WTC11 (cell line): ENCODE data around the gene RHEB. TPM values are rescaled to one million over a fixed set of nuclear protein-coding genes. Genes with fewer than 3 reads are reported as not detected.

Experiments
- ATAC-seq: fragments of 200-7000 bp; cut with Tn5 transposase; 2 replicates; pipeline ENCODE4 v1.10.0; 2021; ENCODE audit warnings: mild to moderate bottlenecking, moderate library complexity
- CTCF ChIA-PET: fragments of 300-600 bp; sonication (Branson Sonifier 250); formaldehyde crosslinking; loops from one replicate; lab custom pipeline; 2021; ENCODE audit warnings: antibody characterized with exemption; lab: Charles Lee
- POLR2A ChIA-PET: fragments of 350-600 bp; sonication (Branson Sonifier 250); formaldehyde crosslinking; loops from one replicate; lab custom pipeline; 2021; ENCODE audit warnings: antibody characterized with exemption; lab: Charles Lee
- DNase-seq: peaks from one replicate; pipeline ENCODE4 v3.0.0; 2021; ENCODE audit warnings: low spot score
- H3K27ac Mint-ChIP-seq: 2 replicates; pipeline ENCODE4 v1.8.0; 2021; ENCODE audit warnings: mixed read lengths
- H3K27me3 Mint-ChIP-seq: 2 replicates; pipeline ENCODE4 v1.8.0; 2021; ENCODE audit warnings: low read depth, mild to moderate bottlenecking, moderate library complexity, mixed read lengths
- H3K36me3 Mint-ChIP-seq: 2 replicates; pipeline ENCODE4 v1.8.0; 2021; ENCODE audit warnings: mixed read lengths
- H3K4me1 Mint-ChIP-seq: 2 replicates; pipeline ENCODE4 v1.8.0; 2022; ENCODE audit warnings: mixed read lengths
- H3K4me3 Mint-ChIP-seq: 2 replicates; pipeline ENCODE4 v1.8.0; 2021; ENCODE audit warnings: mild to moderate bottlenecking, moderate library complexity, mixed read lengths
- H3K9me3 Mint-ChIP-seq: 2 replicates; pipeline ENCODE4 v1.8.0; 2021; ENCODE audit warnings: mixed read lengths
- EMX1 ChIP-seq: fragments of 250-450 bp; sonication (Bioruptor Pico); IDR thresholded peaks from 2 replicates; pipeline ENCODE4 v1.8.0; 2021; ENCODE audit warnings: mild to moderate bottlenecking
- KAT7 ChIP-seq: sonication (generic); formaldehyde crosslinking; IDR thresholded peaks from 2 replicates; pipeline ENCODE4 v1.8.1; 2023; ENCODE audit warnings: missing genetic modification reagents, mild to moderate bottlenecking, borderline replicate concordance
- MXD4 ChIP-seq: fragments of 250-450 bp; sonication (Bioruptor Pico); IDR thresholded peaks from 2 replicates; pipeline ENCODE4 v1.8.0; 2021; ENCODE audit warnings: mild to moderate bottlenecking, moderate library complexity, borderline replicate concordance
- RELA ChIP-seq: sonication (generic); formaldehyde crosslinking; IDR thresholded peaks from 2 replicates; pipeline ENCODE4 v1.8.1; 2022; ENCODE audit warnings: missing genetic modification reagents, mild to moderate bottlenecking, borderline replicate concordance
- SMAD4 ChIP-seq: sonication (generic); formaldehyde crosslinking; IDR thresholded peaks from 2 replicates; pipeline ENCODE4 v1.8.0; 2022; ENCODE audit warnings: mild to moderate bottlenecking, missing genetic modification reagents
- TP53 ChIP-seq: sonication (generic); formaldehyde crosslinking; IDR thresholded peaks from 2 replicates; pipeline ENCODE4 v1.8.1; 2023; ENCODE audit warnings: mild to moderate bottlenecking, missing genetic modification reagents
- ZNF121 ChIP-seq: sonication (generic); formaldehyde crosslinking; IDR thresholded peaks from 2 replicates; pipeline ENCODE4 v1.8.0; 2023; ENCODE audit warnings: missing genetic modification reagents
- ZNF219 ChIP-seq: sonication (generic); formaldehyde crosslinking; IDR thresholded peaks from 2 replicates; pipeline ENCODE4 v1.8.0; 2023; ENCODE audit warnings: missing genetic modification reagents, mild to moderate bottlenecking, borderline replicate concordance
- ZNF317 ChIP-seq: sonication (generic); formaldehyde crosslinking; IDR thresholded peaks from 2 replicates; pipeline ENCODE4 v1.8.1; 2023; ENCODE audit warnings: low read depth, mild to moderate bottlenecking, moderate library complexity, missing genetic modification reagents, borderline replicate concordance
- total RNA-seq: library from RNA; stranded (reverse); gene quantifications from 3 replicates; pipeline ENCODE4 v1.2.3, GENCODE V29; 2021
- TF ChIP-seq, protein P1 (sequence below): sonication (generic); formaldehyde crosslinking; IDR thresholded peaks from 2 replicates; pipeline ENCODE4 v1.8.1; 2022; ENCODE audit warnings: mild to moderate bottlenecking, missing genetic modification reagents, moderate library complexity, borderline replicate concordance
- TF ChIP-seq, protein P2 (sequence below): fragments of 200-600 bp; IDR thresholded peaks from 2 replicates; pipeline ENCODE4 v1.8.0; 2022; ENCODE audit warnings: antibody characterized with exemption
- TF ChIP-seq, protein P3 (sequence below): sonication (generic); formaldehyde crosslinking; IDR thresholded peaks from 2 replicates; pipeline ENCODE4 v1.8.1; 2023; ENCODE audit warnings: mild to moderate bottlenecking, missing genetic modification reagents
- TF ChIP-seq, protein P4 (sequence below): fragments of 250-450 bp; sonication (Bioruptor Pico); IDR thresholded peaks from 2 replicates; pipeline ENCODE4 v1.9.0; 2021; ENCODE audit warnings: moderate library complexity, mild to moderate bottlenecking, inconsistent platforms, borderline replicate concordance
- TF ChIP-seq, protein P5 (sequence below): fragments of 250-450 bp; sonication (Bioruptor Pico); IDR thresholded peaks from 2 replicates; pipeline ENCODE4 v1.9.0; 2021; ENCODE audit warnings: mild to moderate bottlenecking
- TF ChIP-seq, protein P6 (sequence below): sonication (generic); formaldehyde crosslinking; IDR thresholded peaks from 2 replicates; pipeline ENCODE4 v1.8.1; 2022; ENCODE audit warnings: mild to moderate bottlenecking, moderate library complexity, missing genetic modification reagents

The RHEB gene
- total RNA-seq, 1 experiment from 2014 or later, result 133 TPM

DNA sequence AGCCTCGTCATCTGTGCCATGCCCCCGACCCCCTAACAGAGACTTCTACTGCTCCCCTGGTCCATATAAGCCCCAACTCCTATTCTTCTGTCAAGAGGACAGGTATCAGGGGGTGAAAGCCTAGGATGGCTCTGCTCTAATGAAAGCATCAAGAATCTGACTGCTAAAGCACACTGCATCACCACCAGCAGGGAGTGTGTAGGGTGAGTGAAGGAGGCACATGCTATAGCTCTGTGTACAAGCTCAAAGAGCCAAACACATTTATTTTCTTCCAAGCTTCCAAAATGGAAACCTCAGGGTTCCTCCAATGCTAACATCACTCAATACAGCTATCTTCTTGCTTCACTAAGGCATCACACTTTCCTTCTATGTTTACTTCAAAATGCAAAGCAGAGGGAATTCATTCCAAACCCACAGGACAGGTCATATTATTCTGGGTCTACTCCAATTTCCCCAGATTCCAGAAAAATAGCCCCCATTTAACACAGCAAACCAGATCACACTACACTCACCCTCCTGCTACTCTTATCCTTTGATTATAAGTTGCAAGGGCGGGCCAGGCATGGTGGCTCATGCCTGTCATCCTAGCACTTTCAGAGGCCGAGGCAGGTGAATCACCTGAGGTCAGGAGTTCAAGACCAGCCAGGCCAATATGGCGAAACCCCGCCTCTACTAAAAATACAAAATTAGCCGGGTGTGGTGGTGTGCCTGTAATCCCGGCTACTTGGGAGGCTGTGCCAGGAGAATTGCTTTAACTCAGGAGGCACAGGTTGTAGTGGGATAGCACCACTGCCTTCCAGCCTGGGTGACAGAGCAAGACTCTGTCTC lies 36.6 kb downstream of the RHEB start (continued):
- TF ChIP-seq, protein P1, sequence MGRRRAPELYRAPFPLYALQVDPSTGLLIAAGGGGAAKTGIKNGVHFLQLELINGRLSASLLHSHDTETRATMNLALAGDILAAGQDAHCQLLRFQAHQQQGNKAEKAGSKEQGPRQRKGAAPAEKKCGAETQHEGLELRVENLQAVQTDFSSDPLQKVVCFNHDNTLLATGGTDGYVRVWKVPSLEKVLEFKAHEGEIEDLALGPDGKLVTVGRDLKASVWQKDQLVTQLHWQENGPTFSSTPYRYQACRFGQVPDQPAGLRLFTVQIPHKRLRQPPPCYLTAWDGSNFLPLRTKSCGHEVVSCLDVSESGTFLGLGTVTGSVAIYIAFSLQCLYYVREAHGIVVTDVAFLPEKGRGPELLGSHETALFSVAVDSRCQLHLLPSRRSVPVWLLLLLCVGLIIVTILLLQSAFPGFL, result no peak

DNA sequence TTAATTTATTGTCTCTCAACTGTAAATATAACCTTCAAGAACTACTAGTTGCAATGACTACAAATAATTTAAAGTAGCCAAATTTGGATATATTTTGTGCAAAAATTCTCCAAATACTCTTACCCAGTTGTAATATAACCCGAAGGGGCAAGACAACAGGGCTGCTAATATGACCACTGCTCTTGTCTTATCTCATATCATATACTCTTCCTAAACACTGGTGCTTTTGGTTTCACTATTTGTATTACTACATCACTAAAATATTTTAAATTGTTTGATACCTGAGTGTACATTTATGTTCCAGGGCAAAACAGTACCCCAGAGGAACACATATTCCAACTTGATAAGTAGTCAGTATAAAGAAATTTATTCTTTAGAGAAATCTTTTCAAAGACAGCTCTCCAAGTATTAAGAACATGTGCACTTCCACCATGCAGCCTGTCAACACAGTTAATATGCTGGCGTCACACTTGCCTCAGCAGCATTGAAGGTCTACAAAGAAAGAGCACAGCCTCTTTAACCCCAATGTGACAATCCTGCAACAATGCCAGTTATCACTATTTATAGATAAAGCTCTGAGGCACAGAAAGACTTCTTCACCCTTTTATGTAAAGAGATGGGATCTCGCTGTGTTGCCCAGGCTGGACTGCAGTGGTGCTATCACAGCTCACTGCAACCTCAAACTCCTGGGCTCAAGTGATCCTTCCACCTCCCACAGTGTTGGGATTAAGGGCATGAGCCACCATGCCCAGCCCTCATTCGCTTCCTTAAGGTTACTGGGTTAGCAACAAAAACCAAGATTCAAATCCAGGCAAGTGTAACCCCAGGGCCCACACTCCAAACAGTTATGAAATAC lies 37.8 kb downstream of the RHEB start:
- peaks cover 59% of the 10 kb centered on the region for H3K36me3 Mint-ChIP-seq
- CTCF ChIA-PET, result no interaction called here
- H3K4me3 Mint-ChIP-seq, result no peak overlapping the region
- peaks cover 48% of the 10 kb centered on the region for H3K4me1 Mint-ChIP-seq
- POLR2A ChIA-PET, result no interaction called here
- no peak for DNase-seq
- ATAC-seq, result no peak
- peak overlapping the region; percentile 84; the same call in 1 of the 2 replicates for H3K27ac Mint-ChIP-seq
- no peak for TF ChIP-seq TP53 (CRISPR knock-in tag)
- peak; percentile 97 for TF ChIP-seq ZNF121 (CRISPR knock-in tag)
- H3K9me3 Mint-ChIP-seq, result no peaks in the 10 kb centered on the region
- H3K27me3 Mint-ChIP-seq, result no peaks in the 10 kb centered on the region

DNA sequence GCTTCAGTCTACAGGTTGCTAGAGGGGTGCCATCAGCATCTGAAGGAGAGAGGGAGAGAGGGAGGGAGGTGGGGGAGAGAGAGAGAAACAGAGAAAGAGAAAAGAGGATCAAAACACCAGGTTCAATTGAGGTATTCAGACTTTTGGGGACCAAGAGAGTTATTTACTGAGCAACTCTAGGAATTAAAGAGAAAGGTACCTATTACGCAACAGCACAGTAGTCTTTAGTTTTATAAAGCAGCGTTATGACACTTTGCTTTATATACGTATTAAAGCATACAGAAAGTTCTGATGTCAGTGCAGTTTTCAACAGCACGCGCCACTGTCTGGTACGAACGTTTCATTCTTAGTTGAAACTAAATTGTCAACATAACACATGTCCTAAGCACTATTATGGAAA lies 41.8 kb downstream of the RHEB start:
- peaks cover 50% of the 10 kb centered on the region for H3K36me3 Mint-ChIP-seq
- peak overlapping the region; percentile 42; the same call in 1 of the 2 replicates for H3K27ac Mint-ChIP-seq

More for the DNA sequence above, 41.8 kb downstream of the RHEB start:
- no peak for DNase-seq
- Mint-ChIP-seq H3K4me1 (peaks cover 64% of the 10 kb centered on the region), H3K4me3 (no peak overlapping the region), H3K27me3 (no peaks in the 10 kb centered on the region), H3K9me3 (peaks cover 8% of the 10 kb centered on the region)
- TF ChIP-seq RELA (CRISPR knock-in tag) (no peak), MXD4 (CRISPR knock-in tag) (no peak), ZNF317 (CRISPR knock-in tag) (no peak), ZNF219 (CRISPR knock-in tag) (no peak), SMAD4 (no peak), KAT7 (CRISPR knock-in tag) (no peak), TP53 (CRISPR knock-in tag) (no peak), EMX1 (CRISPR knock-in tag) (no peak)
- TF ChIP-seq, protein P2, sequence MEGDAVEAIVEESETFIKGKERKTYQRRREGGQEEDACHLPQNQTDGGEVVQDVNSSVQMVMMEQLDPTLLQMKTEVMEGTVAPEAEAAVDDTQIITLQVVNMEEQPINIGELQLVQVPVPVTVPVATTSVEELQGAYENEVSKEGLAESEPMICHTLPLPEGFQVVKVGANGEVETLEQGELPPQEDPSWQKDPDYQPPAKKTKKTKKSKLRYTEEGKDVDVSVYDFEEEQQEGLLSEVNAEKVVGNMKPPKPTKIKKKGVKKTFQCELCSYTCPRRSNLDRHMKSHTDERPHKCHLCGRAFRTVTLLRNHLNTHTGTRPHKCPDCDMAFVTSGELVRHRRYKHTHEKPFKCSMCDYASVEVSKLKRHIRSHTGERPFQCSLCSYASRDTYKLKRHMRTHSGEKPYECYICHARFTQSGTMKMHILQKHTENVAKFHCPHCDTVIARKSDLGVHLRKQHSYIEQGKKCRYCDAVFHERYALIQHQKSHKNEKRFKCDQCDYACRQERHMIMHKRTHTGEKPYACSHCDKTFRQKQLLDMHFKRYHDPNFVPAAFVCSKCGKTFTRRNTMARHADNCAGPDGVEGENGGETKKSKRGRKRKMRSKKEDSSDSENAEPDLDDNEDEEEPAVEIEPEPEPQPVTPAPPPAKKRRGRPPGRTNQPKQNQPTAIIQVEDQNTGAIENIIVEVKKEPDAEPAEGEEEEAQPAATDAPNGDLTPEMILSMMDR, result no peak
- TF ChIP-seq, protein P3, sequence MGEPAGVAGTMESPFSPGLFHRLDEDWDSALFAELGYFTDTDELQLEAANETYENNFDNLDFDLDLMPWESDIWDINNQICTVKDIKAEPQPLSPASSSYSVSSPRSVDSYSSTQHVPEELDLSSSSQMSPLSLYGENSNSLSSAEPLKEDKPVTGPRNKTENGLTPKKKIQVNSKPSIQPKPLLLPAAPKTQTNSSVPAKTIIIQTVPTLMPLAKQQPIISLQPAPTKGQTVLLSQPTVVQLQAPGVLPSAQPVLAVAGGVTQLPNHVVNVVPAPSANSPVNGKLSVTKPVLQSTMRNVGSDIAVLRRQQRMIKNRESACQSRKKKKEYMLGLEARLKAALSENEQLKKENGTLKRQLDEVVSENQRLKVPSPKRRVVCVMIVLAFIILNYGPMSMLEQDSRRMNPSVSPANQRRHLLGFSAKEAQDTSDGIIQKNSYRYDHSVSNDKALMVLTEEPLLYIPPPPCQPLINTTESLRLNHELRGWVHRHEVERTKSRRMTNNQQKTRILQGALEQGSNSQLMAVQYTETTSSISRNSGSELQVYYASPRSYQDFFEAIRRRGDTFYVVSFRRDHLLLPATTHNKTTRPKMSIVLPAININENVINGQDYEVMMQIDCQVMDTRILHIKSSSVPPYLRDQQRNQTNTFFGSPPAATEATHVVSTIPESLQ (CRISPR knock-in tag), result no peak
- TF ChIP-seq, protein P4, sequence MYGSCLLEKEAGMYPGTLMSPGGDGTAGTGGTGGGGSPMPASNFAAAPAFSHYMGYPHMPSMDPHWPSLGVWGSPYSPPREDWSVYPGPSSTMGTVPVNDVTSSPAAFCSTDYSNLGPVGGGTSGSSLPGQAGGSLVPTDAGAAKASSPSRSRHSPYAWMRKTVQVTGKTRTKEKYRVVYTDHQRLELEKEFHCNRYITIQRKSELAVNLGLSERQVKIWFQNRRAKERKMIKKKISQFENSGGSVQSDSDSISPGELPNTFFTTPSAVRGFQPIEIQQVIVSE (CRISPR knock-in tag), result no peak
- TF ChIP-seq, protein P5, sequence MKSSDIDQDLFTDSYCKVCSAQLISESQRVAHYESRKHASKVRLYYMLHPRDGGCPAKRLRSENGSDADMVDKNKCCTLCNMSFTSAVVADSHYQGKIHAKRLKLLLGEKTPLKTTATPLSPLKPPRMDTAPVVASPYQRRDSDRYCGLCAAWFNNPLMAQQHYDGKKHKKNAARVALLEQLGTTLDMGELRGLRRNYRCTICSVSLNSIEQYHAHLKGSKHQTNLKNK (CRISPR knock-in tag), result no peak
- TF ChIP-seq, protein P6, sequence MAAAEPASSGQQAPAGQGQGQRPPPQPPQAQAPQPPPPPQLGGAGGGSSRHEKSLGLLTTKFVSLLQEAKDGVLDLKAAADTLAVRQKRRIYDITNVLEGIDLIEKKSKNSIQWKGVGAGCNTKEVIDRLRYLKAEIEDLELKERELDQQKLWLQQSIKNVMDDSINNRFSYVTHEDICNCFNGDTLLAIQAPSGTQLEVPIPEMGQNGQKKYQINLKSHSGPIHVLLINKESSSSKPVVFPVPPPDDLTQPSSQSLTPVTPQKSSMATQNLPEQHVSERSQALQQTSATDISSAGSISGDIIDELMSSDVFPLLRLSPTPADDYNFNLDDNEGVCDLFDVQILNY (CRISPR knock-in tag), result no peak
- POLR2A ChIA-PET, result no interaction called here
- CTCF ChIA-PET, result no interaction called here
- ATAC-seq, result no peak
